Naive thymus-derived CD4-positive, alpha-beta T cell (primary cell): ENCODE data around the gene OR56B1. TPM values are rescaled to one million over a fixed set of nuclear protein-coding genes. Genes with fewer than 3 reads are reported as not detected.

ENCODE experiments used
- ATAC-seq: fragments of 150-1000 bp; cut with Tn5 transposase; 2 replicates; pipeline ENCODE4 v1.10.0; 2021; ENCODE audit warnings: mild to moderate bottlenecking, moderate library complexity
- CTCF ChIA-PET: fragments of 350-600 bp; sonication (Branson Sonifier 250); formaldehyde crosslinking; loops from one replicate; lab custom pipeline; 2021; ENCODE audit warnings: antibody characterized with exemption; lab: Charles Lee
- POLR2A ChIA-PET: fragments of 350-600 bp; sonication (Branson Sonifier 250); formaldehyde crosslinking; loops from one replicate; lab custom pipeline; 2021; ENCODE audit warnings: antibody characterized with exemption, inconsistent platforms; lab: Charles Lee
- DNase-seq, 9 donors: peaks; one replicate each; pipeline versions ENCODE4 v3.0.0 to v3.0.0-alpha.2; 2020 to 2022; ENCODE audit warnings: mixed read lengths in 1 of 9
- H3K27ac ChIP-seq: one replicate; pipeline ENCODE4 v1.7.0; 2013; ENCODE audit warnings: mild to moderate bottlenecking, low read depth, low read length, moderate library complexity
- H3K27me3 ChIP-seq, 2 donors: one replicate each; pipeline ENCODE4 v1.7.0; 2013; ENCODE audit warnings: low read length in 2 of 2, mild to moderate bottlenecking in 2 of 2, moderate library complexity in 2 of 2; ENCODE audit not compliant: control insufficient read depth in 2 of 2, insufficient read depth in 2 of 2
- H3K36me3 ChIP-seq, 3 experiments: 1 replicate in 2 of 3; 2 replicates in 1 of 3; pipeline ENCODE4 v1.7.0; 2013; ENCODE audit warnings: low read length in 3 of 3, mild to moderate bottlenecking in 3 of 3, moderate library complexity in 1 of 3; ENCODE audit not compliant: insufficient read depth in 3 of 3, control insufficient read depth in 2 of 3
- H3K4me1 ChIP-seq, 2 donors: one replicate each; pipeline ENCODE4 v1.7.0; 2013; ENCODE audit warnings: low read length in 2 of 2, mild to moderate bottlenecking in 2 of 2, moderate library complexity in 1 of 2; ENCODE audit not compliant: control insufficient read depth in 2 of 2, insufficient read depth in 2 of 2
- H3K4me3 ChIP-seq: 2 replicates; pipeline ENCODE4 v1.7.0; 2013; ENCODE audit warnings: mild to moderate bottlenecking, low read length
- H3K9me3 ChIP-seq, 3 experiments: 1 replicate in 2 of 3; 2 replicates in 1 of 3; pipeline ENCODE4 v1.7.0; 2013; ENCODE audit warnings: low read length in 3 of 3; ENCODE audit not compliant: control insufficient read depth in 2 of 3
- H3K27ac Mint-ChIP-seq, 9 donors: one replicate each; pipeline ENCODE4 v1.8.0; 2020 to 2022; ENCODE audit warnings: mixed read lengths in 9 of 9, mild to moderate bottlenecking in 8 of 9, moderate library complexity in 5 of 9, inconsistent platforms in 2 of 9
- H3K27me3 Mint-ChIP-seq, 5 donors: one replicate each; pipeline ENCODE4 v1.8.0; 2021 to 2022; ENCODE audit warnings: mixed read lengths in 5 of 5, mild to moderate bottlenecking in 1 of 5
- H3K36me3 Mint-ChIP-seq, 5 donors: one replicate each; pipeline ENCODE4 v1.8.0; 2020 to 2022; ENCODE audit warnings: mixed read lengths in 5 of 5, mild to moderate bottlenecking in 3 of 5, inconsistent platforms in 1 of 5
- H3K4me1 Mint-ChIP-seq, 7 donors: one replicate each; pipeline ENCODE4 v1.8.0; 2020 to 2022; ENCODE audit warnings: mixed read lengths in 7 of 7, mild to moderate bottlenecking in 3 of 7, inconsistent platforms in 1 of 7
- H3K4me3 Mint-ChIP-seq, 10 donors: one replicate each; pipeline ENCODE4 v1.8.0; 2020 to 2022; ENCODE audit warnings: mild to moderate bottlenecking in 10 of 10, mixed read lengths in 10 of 10, moderate library complexity in 6 of 10, inconsistent platforms in 2 of 10
- H3K9me3 Mint-ChIP-seq, 11 donors: one replicate each; pipeline ENCODE4 v1.8.0; 2020 to 2022; ENCODE audit warnings: mixed read lengths in 11 of 11, mild to moderate bottlenecking in 4 of 11, inconsistent platforms in 1 of 11, moderate library complexity in 1 of 11
- intact Hi-C, 2 donors: fragments of 100-400 bp; cut with micrococcal nuclease; formaldehyde crosslinking; loops; one replicate each; pipeline ENCODE4 v1.15.1; 2023
- polyA plus RNA-seq, 2 donors: library from polyadenylated mRNA; unstranded; fragments of 300-500 nt; fragmentation: Illumina TruSeq; gene quantifications; one replicate each; pipeline ENCODE4 v1.2.3, GENCODE V29; 2021
- total RNA-seq, 6 experiments: library from RNA in 5 of 6; stranded (reverse) in 5 of 6; gene quantifications; 1 replicate in 5 of 6; 2 replicates in 1 of 6; pipeline ENCODE4 v1.2.3 and lab custom pipeline; 2021 to 2026

The OR56B1 gene
- total RNA-seq (1 to 10 TPM in 1 of 5 experiments, under 1 TPM in 4; 0.19 to 1.4 (median 0.71) TPM), polyA plus RNA-seq (under 1 TPM in 1 of 2 donors, not detected in 1; 0.11 TPM), total RNA-seq (lab: John Stamatoyannopoulos, UW) (0.54 reads per million)

GRCh38 chr11:5736396-5736795 is at the start of gene OR56B1:
Gene OR56B1, plus strand, starts transcription at chr11:5736448. Its CDS starts 69 bp downstream, at chr11:5736517.
- H3K4me3 ChIP-seq: no peak within 1 kb of the TSS
- no peak within 1 kb of the TSS for H3K27ac ChIP-seq
- H3K27me3 Mint-ChIP-seq: peaks cover 0 to 12% (median 4%) of the 10 kb centered on the region in 5 donors
- no peaks in the 10 kb centered on the region for H3K27me3 ChIP-seq
- ChIA-PET POLR2A (no interaction called here), CTCF (no interaction called here)
- peaks cover 10 to 37% (median 16%) of the 10 kb centered on the region in 5 donors for H3K36me3 Mint-ChIP-seq
- peaks cover 0 to under 1% (median 0%) of the 10 kb centered on the region in 3 experiments for H3K9me3 ChIP-seq
- no peaks in the 10 kb centered on the region for H3K36me3 ChIP-seq
- no peak within 1 kb of the TSS for H3K27ac Mint-ChIP-seq
- ATAC-seq (no peak), DNase-seq (no peak)
- H3K4me1 Mint-ChIP-seq: no peaks in the 10 kb centered on the region
- H3K4me1 ChIP-seq: no peaks in the 10 kb centered on the region
- intact Hi-C loops: no loop called here
- H3K4me3 Mint-ChIP-seq: no peak within 1 kb of the TSS
- peaks cover 0 to 18% (median 13%) of the 10 kb centered on the region in 11 donors for H3K9me3 Mint-ChIP-seq

GRCh38 chr11:5688482-5688881 is 47.8 kb upstream of the OR56B1 start:
- peaks cover 15 to 33% of the 10 kb centered on the region in 2 donors for H3K4me1 ChIP-seq
- Mint-ChIP-seq H3K9me3 (peaks cover 0 to 1% (median 0%) of the 10 kb centered on the region in 11 donors), H3K36me3 (peaks cover 4 to 30% (median 8%) of the 10 kb centered on the region in 5 donors), H3K27ac (peak overlapping the region; percentile 68 to 100 (median 95)), H3K27me3 (no peaks in the 10 kb centered on the region), H3K4me1 (peaks cover 32 to 69% (median 57%) of the 10 kb centered on the region in 7 donors), H3K4me3 (peak overlapping the region in 9 of 10 donors; percentile 21 to 100 (median 94))
- peak overlapping the region; percentile 93 for H3K27ac ChIP-seq
- ChIA-PET CTCF (interaction anchor here (0.6 to 1.5 kb wide), 3 partner anchors 13 to 116 kb away, joined by 3 to 10 read pairs (median 3); no protein-coding TSS in a partner anchor), POLR2A (interaction anchor here (0.6 to 2.2 kb wide), 5 partner anchors 10 to 128 kb away, joined by 3 to 7 read pairs (median 3); no protein-coding TSS in a partner anchor)
- no peaks in the 10 kb centered on the region for H3K27me3 ChIP-seq
- H3K9me3 ChIP-seq: no peaks in the 10 kb centered on the region
- ATAC-seq (no peak), DNase-seq (no peak)
- intact Hi-C loops: loop anchor here (2.0 to 10.0 kb wide), 8 partner anchors 546 to 1059 kb away; partner anchors contain the start of genes ARFIP2 (in 2 of the 2), TIMM10B (in 2 of the 2), FHIP1B (in 1 of the 2) and ILK (in 1 of the 2)
- H3K36me3 ChIP-seq: no peaks in the 10 kb centered on the region
- no peak overlapping the region for H3K4me3 ChIP-seq

- Mint-ChIP-seq H3K27me3 (no peaks in the 10 kb centered on the region), H3K4me3 (peak within 1 kb of the TSS; percentile 93 to 100 (median 98)), H3K36me3 (peaks cover 9 to 30% (median 13%) of the 10 kb centered on the region in 5 donors), H3K4me1 (peaks cover 35 to 68% (median 57%) of the 10 kb centered on the region in 7 donors), H3K9me3 (no peaks in the 10 kb centered on the region), H3K27ac (peak within 1 kb of the TSS; percentile 95 to 100 (median 97))
- intact Hi-C loops: loop anchor here (1.0 to 10.0 kb wide), 11 partner anchors 12 to 1058 kb away; partner anchors contain the start of genes ARFIP2 (in 2 of the 2), TIMM10B (in 2 of the 2), FHIP1B (in 1 of the 2) and ILK (in 1 of the 2)
- Histone ChIP-seq H3K9me3 (no peaks in the 10 kb centered on the region), H3K27me3 (no peaks in the 10 kb centered on the region), H3K4me3 (peak within 1 kb of the TSS; percentile 81), H3K27ac (peak within 1 kb of the TSS; percentile 93), H3K4me1 (peaks cover 25 to 36% of the 10 kb centered on the region in 2 donors), H3K36me3 (no peaks in the 10 kb centered on the region)
- ChIA-PET CTCF (interaction anchor here (0.7 to 1.5 kb wide), 4 partner anchors 12 to 24 kb away, joined by 3 to 6 read pairs (median 3); no protein-coding TSS in a partner anchor), POLR2A (interaction anchor here (0.6 to 2.2 kb wide), 5 partner anchors 11 to 794 kb away, joined by 3 to 18 read pairs (median 7); no protein-coding TSS in a partner anchor)
- DNase-seq: peak in 8 of 9 donors; percentile 51 to 79 (median 68)
- ATAC-seq: peak; percentile 69
Observed at GRCh38 chr11:5689551-5689983, 46.7 kb upstream of the OR56B1 start, which contains the start of gene TRIM22. Gene TRIM22, plus strand, starts transcription at chr11:5689790. Its CDS starts 6,443 bp downstream, at chr11:5696233.

- intact Hi-C loops: loop anchor here (1.0 to 5.0 kb wide), 4 partner anchors 15 to 1822 kb away; partner anchors contain the start of gene PPFIBP2 (in 1 of the 2)
Observed at GRCh38 chr11:5690216-5690615, 46.0 kb upstream of the OR56B1 start.

GRCh38 chr11:5690736-5691135 is 45.5 kb upstream of the OR56B1 start:
- peaks cover 40 to 68% (median 60%) of the 10 kb centered on the region in 7 donors for H3K4me1 Mint-ChIP-seq
- ChIA-PET POLR2A (interaction anchor here (1.8 to 1.9 kb wide), 2 partner anchors 10 to 13 kb away, joined by 7 to 18 read pairs; no protein-coding TSS in a partner anchor), CTCF (interaction anchor here (0.7 to 1.8 kb wide), 3 partner anchors 9 to 987 kb away, joined by 3 to 4 read pairs (median 3); no protein-coding TSS in a partner anchor)
- H3K9me3 ChIP-seq: no peaks in the 10 kb centered on the region
- H3K27me3 ChIP-seq: no peaks in the 10 kb centered on the region
- DNase-seq: no peak
- H3K36me3 Mint-ChIP-seq: peaks cover 9 to 34% (median 21%) of the 10 kb centered on the region in 5 donors
- H3K4me3 ChIP-seq: peak overlapping the region; percentile 81
- H3K27ac Mint-ChIP-seq: peak overlapping the region; percentile 95 to 100 (median 97)
- H3K27ac ChIP-seq: peak overlapping the region; percentile 93
- peak overlapping the region; percentile 93 to 100 (median 98) for H3K4me3 Mint-ChIP-seq
- peaks cover 33 to 43% of the 10 kb centered on the region in 2 donors for H3K4me1 ChIP-seq
- no peaks in the 10 kb centered on the region for H3K9me3 Mint-ChIP-seq
- intact Hi-C loops: loop anchor here (1.0 to 5.0 kb wide), 4 partner anchors 14 to 1822 kb away; partner anchors contain the start of gene PPFIBP2 (in 1 of the 2)
- no peak for ATAC-seq
- no peaks in the 10 kb centered on the region for H3K36me3 ChIP-seq
- no peaks in the 10 kb centered on the region for H3K27me3 Mint-ChIP-seq

More at GRCh38 chr11:5690216-5690615, 46.0 kb upstream of the OR56B1 start:
- Mint-ChIP-seq H3K9me3 (no peaks in the 10 kb centered on the region), H3K4me3 (peak overlapping the region; percentile 93 to 100 (median 98)), H3K27me3 (no peaks in the 10 kb centered on the region), H3K36me3 (peaks cover 9 to 34% (median 19%) of the 10 kb centered on the region in 5 donors), H3K27ac (peak overlapping the region; percentile 95 to 100 (median 97)), H3K4me1 (peaks cover 38 to 68% (median 57%) of the 10 kb centered on the region in 7 donors)
- Histone ChIP-seq H3K27ac (peak overlapping the region; percentile 93), H3K4me1 (peaks cover 29 to 40% of the 10 kb centered on the region in 2 donors), H3K36me3 (no peaks in the 10 kb centered on the region), H3K9me3 (no peaks in the 10 kb centered on the region), H3K4me3 (peak overlapping the region; percentile 81), H3K27me3 (no peaks in the 10 kb centered on the region)
- ATAC-seq (no peak), DNase-seq (no peak)
- POLR2A ChIA-PET: interaction anchor here (0.9 to 2.2 kb wide), 4 partner anchors 10 to 15 kb away, joined by 5 to 18 read pairs (median 7); no protein-coding TSS in a partner anchor
- CTCF ChIA-PET: interaction anchor here (0.7 to 1.8 kb wide), 4 partner anchors 10 to 987 kb away, joined by 3 to 4 read pairs (median 3); no protein-coding TSS in a partner anchor
